GM12878 (cell line): ENCODE data around the gene FBXL3. TPM values are rescaled to one million over a fixed set of nuclear protein-coding genes. Genes with fewer than 3 reads are reported as not detected.

ENCODE experiments used
- ATAC-seq: fragments of 200-7000 bp; cut with Tn5 transposase; 3 replicates; pipeline ENCODE4 v1.9.1; 2020; ENCODE audit warnings: mild to moderate bottlenecking, moderate library complexity
- BruUV-seq: library from RNA; stranded (reverse); fragments of 400-500 nt; replicated peaks from 2 replicates; lab custom pipeline; 2021; lab: Mats Ljungman, UMichigan
- CTCF ChIA-PET: fragments of 300-600 bp; sonication (Branson Sonifier 250); formaldehyde crosslinking; extraction: SDS; loops from one replicate; lab custom pipeline; 2021; ENCODE audit warnings: inconsistent platforms; lab: Yijun Ruan, JAX
- POLR2A ChIA-PET: fragments of 350-600 bp; formaldehyde crosslinking; extraction: SDS; loops from one replicate; lab custom pipeline; 2021; ENCODE audit warnings: inconsistent platforms; lab: Charles Lee
- RAD21 ChIA-PET: fragments of 300-600 bp; sonication (Branson Sonifier 250); formaldehyde crosslinking; loops from one replicate; lab custom pipeline; 2023; ENCODE audit warnings: antibody characterized with exemption; ENCODE audit not compliant: unreplicated experiment; lab: Charles Lee
- SMC1A ChIA-PET: fragments of 300-600 bp; sonication (Branson Sonifier 250); formaldehyde crosslinking; loops from one replicate; lab custom pipeline; 2023; ENCODE audit not compliant: unreplicated experiment, uncharacterized antibody; lab: Charles Lee
- DNase-seq: peaks from one replicate; pipeline ENCODE4 v3.0.0-alpha.2; 2011; ENCODE audit warnings: low read depth, low spot score
- FAIRE-seq: peaks from 3 replicates; lab custom pipeline; 2011; peaks lifted over from hg19 to GRCh38; lab: Jason Lieb, UNC
- H2AFZ ChIP-seq: 2 replicates; pipeline ENCODE4 v1.6.0; 2011; ENCODE audit warnings: low read depth, low read length, control low read depth; ENCODE audit not compliant: control insufficient read depth
- H3K27ac ChIP-seq: 2 replicates; pipeline ENCODE4 v1.5.1; 2011; ENCODE audit warnings: control low read depth; ENCODE audit not compliant: control insufficient read depth, insufficient read depth
- H3K27me3 ChIP-seq, 2 experiments: replicated peaks in 1 of 2; 2 replicates each; pipeline versions ENCODE4 v1.6.0 to v1.6.1; 2011; ENCODE audit warnings: low read length in 1 of 2; ENCODE audit not compliant: control insufficient read depth in 2 of 2, insufficient read depth in 2 of 2
- H3K36me3 ChIP-seq, 2 experiments: 2 replicates each; pipeline ENCODE4 v1.5.1; 2011; ENCODE audit warnings: low read length in 1 of 2; ENCODE audit not compliant: control insufficient read depth in 2 of 2, insufficient read depth in 2 of 2
- H3K4me1 ChIP-seq: 2 replicates; pipeline ENCODE4 v1.6.1; 2011; ENCODE audit warnings: mild to moderate bottlenecking, low read length, moderate library complexity, mixed read lengths; ENCODE audit not compliant: control insufficient read depth, insufficient read depth
- H3K4me2 ChIP-seq: 2 replicates; pipeline ENCODE4 v1.6.0; 2011; ENCODE audit warnings: control low read depth; ENCODE audit not compliant: control insufficient read depth, insufficient read depth
- H3K4me3 ChIP-seq: fragments of 200-600 bp; sonication (generic); 2 replicates; pipeline ENCODE4 v1.5.1; 2016
- H3K79me2 ChIP-seq: 2 replicates; pipeline ENCODE4 v1.6.0; 2011; ENCODE audit warnings: low read length; ENCODE audit not compliant: control insufficient read depth, insufficient read depth
- H3K9ac ChIP-seq: 2 replicates; pipeline ENCODE4 v1.8.0; 2011; ENCODE audit warnings: low read length, control low read depth, mixed read lengths; ENCODE audit not compliant: control insufficient read depth, insufficient read depth
- H3K9me3 ChIP-seq: replicated peaks from 3 replicates; pipeline ENCODE4 v1.5.1; 2011; ENCODE audit warnings: mild to moderate bottlenecking, low read length; ENCODE audit not compliant: control insufficient read depth, insufficient read depth
- H4K20me1 ChIP-seq: 2 replicates; pipeline ENCODE4 v1.6.0; 2011; ENCODE audit not compliant: control insufficient read depth, insufficient read depth
- CTCF ChIP-seq, 3 experiments: IDR thresholded peaks in 2 of 3; conservative IDR thresholded peaks in 1 of 3; 2 replicates each; pipeline ENCODE4 v1.5.1; 2011; ENCODE audit warnings: low read depth in 3 of 3, low read length in 3 of 3, mild to moderate bottlenecking in 3 of 3, control low read depth in 2 of 3, moderate library complexity in 2 of 3, inconsistent platforms in 1 of 3, mixed read lengths in 1 of 3; ENCODE audit not compliant: control insufficient read depth in 2 of 3, insufficient read depth in 1 of 3; ENCODE audit errors: extremely low read depth in 1 of 3
- EGR1 ChIP-seq, 2 experiments: IDR thresholded peaks; 1 replicate in 1 of 2; 2 replicates in 1 of 2; pipeline ENCODE4 v1.6.1; 2011 to 2012; ENCODE audit warnings: low read depth in 2 of 2, low read length in 2 of 2, borderline replicate concordance in 1 of 2, mild to moderate bottlenecking in 1 of 2, moderate library complexity in 1 of 2
- FOXM1 ChIP-seq: IDR thresholded peaks from 2 replicates; pipeline ENCODE4 v1.6.1; 2012; ENCODE audit warnings: low read depth, mild to moderate bottlenecking, inconsistent platforms, low read length, moderate library complexity
- WGBS: methylation state at CpG from one replicate; pipeline ENCODE4 v1.1.6; 2016; ENCODE audit warnings: low lambda C conversion rate; ENCODE audit not compliant: insufficient replicate concordance, insufficient coverage; ENCODE audit errors: missing lambda C conversion rate; 5-methylcytosine and 5-hydroxymethylcytosine counted together
- in situ Hi-C: fragments of 300-500 bp; cut with MboI; formaldehyde crosslinking; loops from 9 replicates; pipeline ENCODE4 v1.14.3; 2018; ENCODE audit warnings: mixed read lengths
- intact Hi-C: fragments of 100-400 bp; cut with micrococcal nuclease; formaldehyde crosslinking; loops from one replicate; pipeline ENCODE4 v1.14.2; 2022; ENCODE audit not compliant: unreplicated experiment
- polyA plus RNA-seq, 11 experiments: library from polyadenylated mRNA; depleted of rRNA in 4 of 11; unstranded in 6 of 11; stranded (reverse) in 5 of 11; fragments of >200 nt; fragmentation: Nextera tagmentation in 4 of 11; fragmentation: Illumina TruSeq in 1 of 11; extraction: Ambion mirVana in 4 of 11; extraction: Trizol in 1 of 11; gene quantifications; 1 replicate in 1 of 11; 2 replicates in 10 of 11; pipeline versions ENCODE4 v1.2.1 to v1.2.3, GENCODE V29; 2011 to 2016; ENCODE audit warnings: inconsistent platforms in 2 of 11, missing spikeins in 2 of 11, low read depth in 1 of 11
- total RNA-seq, 4 experiments: library from RNA; depleted of rRNA in 3 of 4; stranded (reverse); fragments of >200 nt in 3 of 4; fragmentation: Illumina TruSeq in 1 of 4; extraction: Trizol in 1 of 4; gene quantifications; 2 replicates each; pipeline versions ENCODE4 v1.2.1 to v1.2.3, GENCODE V29; 2013 to 2021

The FBXL3 gene
- total and polyA plus RNA-seq, 10 of the 15 experiments (the other 5 are each of a cell fraction or from before 2014, with no cell fraction given) = 9.0 to 26.4 (median 19.7) TPM

- FAIRE-seq (no peak), ATAC-seq (peak; percentile 17; the same call in 1 of the 3 replicates), DNase-seq (no peak)
- no TSS peak for BruUV-seq
- CTCF ChIA-PET = interaction anchor here (0.7 to 3.5 kb wide), 6 partner anchors 8 to 476 kb away, joined by 3 to 18 read pairs (median 7); partner anchors contain the start of gene FBXL3
- H3K27ac ChIP-seq = no peak overlapping the region
- H3K4me3 ChIP-seq = no peak overlapping the region
- intact Hi-C loops = no loop called here
- POLR2A ChIA-PET = interaction anchor here (0.6 to 1.7 kb wide), 4 partner anchors 8 to 433 kb away, joined by 3 to 11 read pairs (median 5); no protein-coding TSS in a partner anchor
- H3K4me2 ChIP-seq = no peak overlapping the region
- peaks cover 4 to 43% of the 10 kb centered on the region in 2 experiments; a peak in 3 of 4 replicates for H3K36me3 ChIP-seq
- SMC1A ChIA-PET = interaction anchor here (0.6 to 1.3 kb wide), 7 partner anchors 8 to 190 kb away, joined by 3 to 5 read pairs (median 3); no protein-coding TSS in a partner anchor
- peaks cover 31% of the 10 kb centered on the region for H3K79me2 ChIP-seq
- no peaks in the 10 kb centered on the region; the same call in 2 of the 3 replicates for H3K9me3 ChIP-seq
- H4K20me1 ChIP-seq = no peaks in the 10 kb centered on the region
- peaks cover 3% of the 10 kb centered on the region; the same call in 1 of the 2 replicates for H3K4me1 ChIP-seq
- no peak overlapping the region for H3K9ac ChIP-seq
- in situ Hi-C loops = loop anchor here (25.0 kb wide), 1 partner anchor 1620 kb away; no protein-coding TSS in a partner anchor
- RAD21 ChIA-PET = interaction anchor here (1.0 kb wide), 1 partner anchor 25 kb away, joined by 3 read pairs; the partner anchor contains the start of gene CLN5
- WGBS = 89% methylated on average over 6 of the region's 6 CpGs
- no peaks in the 10 kb centered on the region for H3K27me3 ChIP-seq
- TF ChIP-seq CTCF (IDR thresholded peaks at IDR 0.05 in 2 of 3, conservative IDR thresholded peaks at IDR 0.05 in 1 of 3; ENCODE audit: control insufficient read depth in 2 of 3, extremely low read depth in 1 of 3, insufficient read depth in 1 of 3, low read depth in 3 of 3, low read length in 3 of 3) (peak in 1 of 3 experiments; percentile 6; a peak in 1 of 6 replicates), EGR1 (IDR thresholded peaks at IDR 0.05; ENCODE audit: borderline replicate concordance in 1 of 2, low read depth in 2 of 2, low read length in 2 of 2) (no peak), FOXM1 (no peak)
- H2AFZ ChIP-seq = no peak overlapping the region
Measured at GRCh38 chr13:77016888-77017623, 9.9 kb downstream of the FBXL3 start.
